NOMO-1 (cell line): Measurements from ENCODE around the gene ZSWIM8.
"Not testable (repeated sequence)": the region's sequence is repeated elsewhere in the genome, so short reads cannot be mapped to it uniquely, and the experiment has no call there.

ENCODE experiments used
- DNase-seq, 2 experiments: peaks; one replicate each; lab custom pipeline; 2025; ENCODE audit not compliant: unreplicated experiment in 2 of 2; lab: John Stamatoyannopoulos, UW

Gene ZSWIM8

GRCh38 chr10:73785211-73785720 lies at the start of gene ZSWIM8:
Gene ZSWIM8 (plus strand): TSS chr10:73785606. CDS start chr10:73785879, 273 bp downstream.
- DNase-seq: peak; percentile 95 to 97

- not testable (repeated sequence) for DNase-seq
Observed at GRCh38 chr10:73740501-73741254, 44.7 kb upstream of the ZSWIM8 start.

GRCh38 chr10:73742454-73742734 lies 43.0 kb upstream of the ZSWIM8 start:
- DNase-seq: no peak

- no peak for DNase-seq
Observed at GRCh38 chr10:73743327-73743904, 42.0 kb upstream of the ZSWIM8 start.

- DNase-seq: peak; percentile 96
Observed at GRCh38 chr10:73743905-73744663, 41.3 kb upstream of the ZSWIM8 start, which contains the start of gene SEC24C. Gene SEC24C (plus strand): TSS chr10:73744372. CDS start chr10:73746833, 2,461 bp downstream.

GRCh38 chr10:73744664-73744975 lies 40.8 kb upstream of the ZSWIM8 start:
- DNase-seq: peak; percentile 39 to 49

- DNase-seq: no peak
Observed at GRCh38 chr10:73746721-73747120, 38.7 kb upstream of the ZSWIM8 start.

GRCh38 chr10:73750819-73751218 lies 34.6 kb upstream of the ZSWIM8 start:
- no peak for DNase-seq

- DNase-seq: no peak
Observed at GRCh38 chr10:73756183-73756582, 29.2 kb upstream of the ZSWIM8 start.

- no peak for DNase-seq
Observed at GRCh38 chr10:73758704-73759511, 26.5 kb upstream of the ZSWIM8 start.

- no peak for DNase-seq
Observed at GRCh38 chr10:73759512-73760115, 25.8 kb upstream of the ZSWIM8 start.

- no peak for DNase-seq
Observed at GRCh38 chr10:73761781-73762180, 23.6 kb upstream of the ZSWIM8 start.

GRCh38 chr10:73762915-73763314 lies 22.5 kb upstream of the ZSWIM8 start:
- DNase-seq: no peak

GRCh38 chr10:73763343-73763742 lies 22.1 kb upstream of the ZSWIM8 start:
- no peak for DNase-seq

- no peak for DNase-seq
Observed at GRCh38 chr10:73765066-73765465, 20.3 kb upstream of the ZSWIM8 start.

GRCh38 chr10:73768881-73769280 lies 16.5 kb upstream of the ZSWIM8 start:
- DNase-seq: no peak

- DNase-seq: no peak
Observed at GRCh38 chr10:73769396-73769795, 16.0 kb upstream of the ZSWIM8 start.

GRCh38 chr10:73771722-73772280 lies 13.6 kb upstream of the ZSWIM8 start:
- no peak for DNase-seq

GRCh38 chr10:73772281-73773151 lies 12.9 kb upstream of the ZSWIM8 start:
- DNase-seq: peak; percentile 69 to 78
